HEK293T (cell line): Measurements from ENCODE around the gene FCHSD1.

Experiments used
- BHLHE40 ChIP-seq: fragments of 450-650 bp; IDR thresholded peaks from 2 replicates; pipeline ENCODE4 v1.6.1; 2016; ENCODE audit warnings: mild to moderate bottlenecking, moderate library complexity, borderline replicate concordance
- NFRKB ChIP-seq: fragments of 450-650 bp; IDR thresholded peaks from 2 replicates; pipeline ENCODE4 v1.6.1; 2016; ENCODE audit warnings: mild to moderate bottlenecking, moderate library complexity

DNA sequence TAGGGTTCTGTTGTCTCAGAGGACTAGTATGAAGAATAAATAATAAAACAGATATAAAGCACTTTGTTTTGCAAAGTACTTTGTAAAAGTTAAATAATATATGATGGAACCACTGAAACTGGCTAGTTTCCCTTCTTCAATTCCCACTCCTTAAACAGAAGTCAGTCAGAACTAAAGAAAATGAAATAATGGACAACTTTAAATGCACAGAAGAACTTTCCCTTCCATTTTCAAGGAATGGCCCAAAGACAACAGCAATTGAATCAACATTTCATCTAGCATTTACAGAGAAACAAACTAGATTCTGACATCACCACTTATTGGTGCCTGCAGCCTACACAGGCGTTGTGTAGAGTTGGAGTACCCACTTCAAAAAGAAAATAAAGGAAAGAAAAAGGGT is 48.6 kb downstream of the FCHSD1 start:
- no peak for TF ChIP-seq BHLHE40
- no peak for TF ChIP-seq NFRKB
